ELR (cell line): ENCODE measurements around the gene CBX8.
A peak's percentile ranks its signal among the peaks of the same experiment; 100 is the strongest.

Experiments used
- DNase-seq: peaks from one replicate; pipeline ENCODE4 v3.0.0-alpha.2; 2015; ENCODE audit warnings: low read depth

The CBX8 gene

GRCh38 chr17:79792984-79793923 lies 3.6 kb downstream of the CBX8 start:
- DNase-seq: peak; percentile 73

GRCh38 chr17:79792341-79792871 lies 4.5 kb downstream of the CBX8 start:
- no peak for DNase-seq

- no peak for DNase-seq
These were observed 5.1 kb downstream of the CBX8 start for GRCh38 chr17:79791735-79792161.

- no peak for DNase-seq
These were observed 5.8 kb downstream of the CBX8 start for GRCh38 chr17:79790805-79791734.

GRCh38 chr17:79789943-79790804 lies 6.7 kb downstream of the CBX8 start:
- peak; percentile 58 for DNase-seq

GRCh38 chr17:79788989-79789942 lies 7.6 kb downstream of the CBX8 start:
- no peak for DNase-seq

- DNase-seq: no peak
These were observed 8.4 kb downstream of the CBX8 start for GRCh38 chr17:79788455-79788854.

GRCh38 chr17:79786930-79787643 lies 9.8 kb downstream of the CBX8 start:
- DNase-seq: no peak

- no peak for DNase-seq
These were observed 10.7 kb downstream of the CBX8 start for GRCh38 chr17:79785900-79786810.

- no peak for DNase-seq
These were observed 11.6 kb downstream of the CBX8 start for GRCh38 chr17:79785017-79785899.

GRCh38 chr17:79784353-79785016 lies 12.4 kb downstream of the CBX8 start:
- DNase-seq: no peak

GRCh38 chr17:79783891-79784290 lies 13.0 kb downstream of the CBX8 start:
- no peak for DNase-seq

- no peak for DNase-seq
These were observed 14.9 kb downstream of the CBX8 start for GRCh38 chr17:79781736-79782575.

GRCh38 chr17:79781012-79781650 lies 15.7 kb downstream of the CBX8 start:
- no peak for DNase-seq

- no peak for DNase-seq
These were observed 17.1 kb downstream of the CBX8 start for GRCh38 chr17:79779661-79780365.
